H1 (cell line): ENCODE measurements around the gene CABLES2. TPM values are rescaled to one million over a fixed set of nuclear protein-coding genes. Genes with fewer than 3 reads are reported as not detected.
A peak's percentile ranks its signal among the peaks of the same experiment; 100 is the strongest.

Source experiments
- CTCF ChIA-PET: fragments of 300-600 bp; sonication (Branson Sonifier 250); formaldehyde crosslinking; loops from one replicate; lab custom pipeline; 2021; ENCODE audit not compliant: partially characterized antibody; lab: Charles Lee
- POLR2A ChIA-PET: fragments of 300-600 bp; sonication (Branson Sonifier 250); formaldehyde crosslinking; loops from one replicate; lab custom pipeline; 2021; ENCODE audit warnings: inconsistent platforms; ENCODE audit not compliant: partially characterized antibody; lab: Charles Lee
- DNase-seq, 2 experiments: peaks; one replicate each; pipeline versions ENCODE4 v3.0.0 to v3.0.0-alpha.2; 2010 to 2022; ENCODE audit warnings: low spot score in 2 of 2, low read depth in 1 of 2, mixed read lengths in 1 of 2
- FAIRE-seq: peaks from 2 replicates; lab custom pipeline; 2011; peaks lifted over from hg19 to GRCh38; lab: Jason Lieb, UNC
- H2AFZ ChIP-seq: 2 replicates; pipeline ENCODE4 v1.8.1; 2012; ENCODE audit warnings: low read length, inconsistent platforms
- H2AK5ac ChIP-seq: 2 replicates; pipeline ENCODE4 v1.6.1; 2013; ENCODE audit warnings: low read depth, low read length
- H2BK120ac ChIP-seq: replicated peaks from 2 replicates; pipeline ENCODE3; 2013; ENCODE audit warnings: low read depth, low read length, inconsistent platforms
- H2BK12ac ChIP-seq: 2 replicates; pipeline ENCODE4 v1.6.1; 2013; ENCODE audit warnings: low read depth, low read length
- H2BK15ac ChIP-seq: 2 replicates; pipeline ENCODE4 v1.6.1; 2013; ENCODE audit warnings: low read length
- H2BK20ac ChIP-seq: 2 replicates; pipeline ENCODE4 v1.6.1; 2013; ENCODE audit warnings: low read length
- H2BK5ac ChIP-seq: 2 replicates; pipeline ENCODE4 v1.6.1; 2013; ENCODE audit warnings: low read depth, low read length
- H3K14ac ChIP-seq: 2 replicates; pipeline ENCODE4 v1.6.1; 2013; ENCODE audit warnings: inconsistent platforms; ENCODE audit not compliant: insufficient read length
- H3K18ac ChIP-seq: 2 replicates; pipeline ENCODE4 v1.6.1; 2013; ENCODE audit warnings: low read length; ENCODE audit errors: extremely low read depth
- H3K23ac ChIP-seq: 2 replicates; pipeline ENCODE4 v1.6.1; 2013; ENCODE audit warnings: inconsistent platforms; ENCODE audit not compliant: insufficient read length
- H3K23me2 ChIP-seq: 2 replicates; pipeline ENCODE4 v1.6.1; 2013; ENCODE audit warnings: low read depth, low read length
- H3K27ac ChIP-seq: 2 replicates; pipeline ENCODE4 v1.6.1; 2011; ENCODE audit warnings: low read depth, low read length, inconsistent platforms
- H3K27me3 ChIP-seq, 4 experiments: replicated peaks in 1 of 4; 1 replicate in 1 of 4; 2 replicates in 3 of 4; pipeline versions ENCODE4 v1.6.1 to v1.8.1; 2011 to 2013; ENCODE audit warnings: low read length in 3 of 4, mild to moderate bottlenecking in 3 of 4, inconsistent platforms in 2 of 4, mixed read lengths in 2 of 4, moderate library complexity in 1 of 4; ENCODE audit not compliant: control insufficient read depth in 3 of 4, insufficient read depth in 3 of 4; ENCODE audit errors: extremely low read depth in 1 of 4
- H3K36me3 ChIP-seq, 4 experiments: 2 replicates each; pipeline versions ENCODE4 v1.6.1 to v1.8.1; 2011 to 2013; ENCODE audit warnings: mild to moderate bottlenecking in 4 of 4, low read length in 3 of 4, moderate library complexity in 2 of 4, control low read depth in 1 of 4, inconsistent platforms in 1 of 4; ENCODE audit not compliant: insufficient read depth in 4 of 4, control insufficient read depth in 2 of 4
- H3K4ac ChIP-seq: replicated peaks from 2 replicates; pipeline ENCODE3; 2013; ENCODE audit warnings: low read length, low read depth, mixed read lengths, inconsistent platforms; ENCODE audit not compliant: insufficient read length
- H3K4me1 ChIP-seq, 4 experiments: replicated peaks in 1 of 4; 1 replicate in 1 of 4; 2 replicates in 3 of 4; pipeline versions ENCODE4 v1.6.1 to v1.8.1; 2011 to 2013; ENCODE audit warnings: low read length in 3 of 4, inconsistent platforms in 2 of 4, mixed read lengths in 1 of 4; ENCODE audit not compliant: insufficient read depth in 4 of 4, control insufficient read depth in 3 of 4
- H3K4me2 ChIP-seq, 2 experiments: 2 replicates each; pipeline versions ENCODE4 v1.6.1 to v1.8.1; 2011 to 2013; ENCODE audit warnings: low read depth in 2 of 2, low read length in 2 of 2, control low read depth in 1 of 2, inconsistent platforms in 1 of 2, mild to moderate bottlenecking in 1 of 2; ENCODE audit not compliant: insufficient read depth in 1 of 2
- H3K4me3 ChIP-seq, 4 experiments: fragments of 200-600, 300-600 bp in 1 of 4; sonication (generic), shearing (Covaris generic), sonication (Bioruptor Twin) in 1 of 4; 2 replicates each; pipeline versions ENCODE4 v1.5.1 to v1.8.1; 2011 to 2016; ENCODE audit warnings: low read length in 4 of 4, low read depth in 3 of 4, control low read depth in 2 of 4, inconsistent platforms in 2 of 4, mild to moderate bottlenecking in 2 of 4, mixed read lengths in 1 of 4, moderate library complexity in 1 of 4; ENCODE audit not compliant: insufficient read depth in 2 of 4; ENCODE audit errors: extremely low read depth in 1 of 4
- H3K56ac ChIP-seq: replicated peaks from 2 replicates; pipeline ENCODE3; 2013; ENCODE audit warnings: low read depth, mild to moderate bottlenecking, mixed read lengths, low read length, inconsistent platforms; ENCODE audit not compliant: insufficient read length
- H3K79me1 ChIP-seq: 2 replicates; pipeline ENCODE4 v1.6.1; 2013; ENCODE audit warnings: low read depth, low read length, control low read depth
- H3K79me2 ChIP-seq, 2 experiments: 2 replicates each; pipeline versions ENCODE4 v1.6.1 to v1.8.1; 2012 to 2013; ENCODE audit warnings: low read length in 2 of 2, mild to moderate bottlenecking in 2 of 2, inconsistent platforms in 1 of 2; ENCODE audit not compliant: insufficient read depth in 2 of 2, control insufficient read depth in 1 of 2
- H3K9ac ChIP-seq, 4 experiments: replicated peaks in 1 of 4; 1 replicate in 1 of 4; 2 replicates in 3 of 4; pipeline versions ENCODE4 v1.6.1 to v1.8.1; 2011 to 2013; ENCODE audit warnings: low read depth in 3 of 4, low read length in 3 of 4, control low read depth in 2 of 4, mild to moderate bottlenecking in 2 of 4, moderate library complexity in 2 of 4, inconsistent platforms in 1 of 4; ENCODE audit errors: extremely low read depth in 1 of 4
- H3K9me3 ChIP-seq, 2 experiments: 2 replicates each; pipeline versions ENCODE4 v1.6.1 to v1.8.1; 2012 to 2013; ENCODE audit warnings: mild to moderate bottlenecking in 2 of 2, moderate library complexity in 2 of 2, control low read depth in 1 of 2, inconsistent platforms in 1 of 2, low read depth in 1 of 2, low read length in 1 of 2, mixed read lengths in 1 of 2; ENCODE audit not compliant: insufficient read depth in 2 of 2
- H4K20me1 ChIP-seq, 2 experiments: replicated peaks in 1 of 2; 2 replicates each; pipeline versions ENCODE3 to v1.8.1; 2011 to 2013; ENCODE audit warnings: inconsistent platforms in 2 of 2, low read length in 2 of 2, mild to moderate bottlenecking in 1 of 2; ENCODE audit not compliant: insufficient read depth in 2 of 2, control insufficient read depth in 1 of 2
- H4K5ac ChIP-seq: 2 replicates; pipeline ENCODE4 v1.6.1; 2013; ENCODE audit warnings: low read length, low read depth, mixed read lengths, inconsistent platforms; ENCODE audit not compliant: insufficient read length
- H4K8ac ChIP-seq: 2 replicates; pipeline ENCODE4 v1.8.0; 2013; ENCODE audit warnings: mild to moderate bottlenecking, moderate library complexity, low read length, inconsistent platforms; ENCODE audit not compliant: insufficient read depth; ENCODE audit errors: extremely low read depth
- H4K91ac ChIP-seq: replicated peaks from 2 replicates; pipeline ENCODE3; 2013; ENCODE audit warnings: low read length, mixed read lengths, inconsistent platforms; ENCODE audit not compliant: insufficient read length
- CHD2 ChIP-seq: IDR thresholded peaks from 2 replicates; pipeline ENCODE4 v1.6.1; 2012; ENCODE audit warnings: low read length, improper control_type of control experiment
- whole genome bisulfite sequencing, 2 experiments: shearing (Covaris generic) in 1 of 2; methylation state at CpG; one replicate each; pipeline versions ENCODE4 v1.1.6 to v1.1.7; 2013 to 2015; ENCODE audit warnings: low lambda C conversion rate in 2 of 2, mixed read lengths in 2 of 2, inconsistent platforms in 1 of 2, low coverage in 1 of 2, missing lambda C conversion rate in 1 of 2; ENCODE audit not compliant: insufficient replicate concordance in 2 of 2, insufficient coverage in 1 of 2, insufficient read length in 1 of 2; ENCODE audit errors: extremely low coverage in 1 of 2, missing lambda C conversion rate in 1 of 2; 5-methylcytosine and 5-hydroxymethylcytosine counted together
- polyA plus RNA-seq, 7 experiments: library from polyadenylated mRNA; depleted of rRNA in 3 of 7; stranded (reverse) in 5 of 7; unstranded in 2 of 7; fragments of >200 nt in 5 of 7; fragments of 200-250 nt in 2 of 7; gene quantifications; 1 replicate in 5 of 7; 2 replicates in 1 of 7; 4 replicates in 1 of 7; pipeline versions ENCODE4 v1.2.1 to v1.2.3, GENCODE V29; 2011 to 2013; ENCODE audit warnings: missing spikeins in 2 of 7, mixed read lengths in 2 of 7
- total RNA-seq: library from RNA; stranded (reverse); fragmentation: NEBNext Ultra II Directional; extraction: Animal tissue kit (Norgen Biotek cat#: 25700); gene quantifications from 2 replicates; pipeline ENCODE4 v1.2.1, GENCODE V29; 2021
- TF ChIP-seq, protein P1 (sequence below), 3 experiments: IDR thresholded peaks; 1 replicate in 2 of 3; 2 replicates in 1 of 3; pipeline versions ENCODE4 v1.5.1 to v1.6.1; 2011; ENCODE audit warnings: low read length in 3 of 3, mild to moderate bottlenecking in 3 of 3, inconsistent platforms in 2 of 3, low read depth in 1 of 3, moderate library complexity in 1 of 3; ENCODE audit not compliant: insufficient read depth in 1 of 3; ENCODE audit errors: control extremely low read depth in 1 of 3

CABLES2 gene
- total and polyA plus RNA-seq, 2 of the 8 experiments (the other 6 are each of a cell fraction or from before 2014, with no cell fraction given): 8.0 to 8.8 TPM

DNA sequence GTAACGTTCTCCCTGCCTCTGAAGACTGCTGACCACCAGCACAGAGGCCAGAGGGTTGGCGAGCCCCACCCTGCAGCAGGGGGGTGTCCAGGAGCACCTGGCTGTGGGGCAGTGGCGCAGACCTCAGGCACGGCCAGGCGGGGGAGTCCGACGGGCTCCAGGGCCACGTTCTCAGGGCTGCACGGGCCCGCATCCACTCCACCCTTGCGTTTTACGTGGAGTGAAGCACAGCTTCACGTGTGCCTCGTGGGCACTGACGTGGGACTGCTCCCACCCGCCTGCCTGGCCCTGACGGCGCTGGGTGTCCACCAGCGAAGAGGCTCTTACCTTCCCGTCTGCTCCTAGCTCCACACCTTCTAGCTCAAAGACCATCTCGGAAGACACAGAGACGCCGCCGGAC, 13.3 kb downstream of the CABLES2 start:
- H3K9ac ChIP-seq: no peak overlapping the region
- no peak overlapping the region for H3K18ac ChIP-seq
- TF ChIP-seq CHD2: no peak
- TF ChIP-seq, protein P1, sequence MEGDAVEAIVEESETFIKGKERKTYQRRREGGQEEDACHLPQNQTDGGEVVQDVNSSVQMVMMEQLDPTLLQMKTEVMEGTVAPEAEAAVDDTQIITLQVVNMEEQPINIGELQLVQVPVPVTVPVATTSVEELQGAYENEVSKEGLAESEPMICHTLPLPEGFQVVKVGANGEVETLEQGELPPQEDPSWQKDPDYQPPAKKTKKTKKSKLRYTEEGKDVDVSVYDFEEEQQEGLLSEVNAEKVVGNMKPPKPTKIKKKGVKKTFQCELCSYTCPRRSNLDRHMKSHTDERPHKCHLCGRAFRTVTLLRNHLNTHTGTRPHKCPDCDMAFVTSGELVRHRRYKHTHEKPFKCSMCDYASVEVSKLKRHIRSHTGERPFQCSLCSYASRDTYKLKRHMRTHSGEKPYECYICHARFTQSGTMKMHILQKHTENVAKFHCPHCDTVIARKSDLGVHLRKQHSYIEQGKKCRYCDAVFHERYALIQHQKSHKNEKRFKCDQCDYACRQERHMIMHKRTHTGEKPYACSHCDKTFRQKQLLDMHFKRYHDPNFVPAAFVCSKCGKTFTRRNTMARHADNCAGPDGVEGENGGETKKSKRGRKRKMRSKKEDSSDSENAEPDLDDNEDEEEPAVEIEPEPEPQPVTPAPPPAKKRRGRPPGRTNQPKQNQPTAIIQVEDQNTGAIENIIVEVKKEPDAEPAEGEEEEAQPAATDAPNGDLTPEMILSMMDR (IDR thresholded peaks at IDR 0.05; ENCODE audit: control extremely low read depth in 1 of 3, insufficient read depth in 1 of 3, low read depth in 1 of 3, low read length in 3 of 3): peak in 1 of 3 experiments; percentile 0; a peak in 1 of 4 replicates
- no peaks in the 10 kb centered on the region for H3K4me1 ChIP-seq
- no peak overlapping the region for H4K91ac ChIP-seq
- CTCF ChIA-PET: interaction anchor here (0.7 to 9.6 kb wide), 10 partner anchors 9 to 92 kb away, joined by 3 to 103 read pairs (median 3); partner anchors contain the start of genes ADRM1, CABLES2 and LAMA5
- H3K9me3 ChIP-seq: peaks cover 0 to 2% of the 10 kb centered on the region in 2 experiments; a peak in 1 of 4 replicates
- peaks cover 3 to 8% of the 10 kb centered on the region in 2 experiments for H4K20me1 ChIP-seq
- DNase-seq (no peak), FAIRE-seq (no peak)
- H4K8ac ChIP-seq: no peak overlapping the region
- no peak overlapping the region; the same call in 1 of the 2 replicates for H2BK5ac ChIP-seq
- H3K4me2 ChIP-seq: no peak overlapping the region
- H3K79me2 ChIP-seq: peaks cover 0 to 1% of the 10 kb centered on the region in 2 experiments; a peak in 1 of 4 replicates
- POLR2A ChIA-PET: interaction anchor here (1.1 to 8.7 kb wide), 9 partner anchors 8 to 65 kb away, joined by 3 to 105 read pairs (median 5); partner anchors contain the start of gene LAMA5
- H3K56ac ChIP-seq: no peak overlapping the region
- no peak overlapping the region for H3K23ac ChIP-seq
- H3K79me1 ChIP-seq: peaks cover 3% of the 10 kb centered on the region
- H3K36me3 ChIP-seq: peaks cover 8 to 12% (median 10%) of the 10 kb centered on the region in 4 experiments
- H3K4ac ChIP-seq: no peak overlapping the region
- no peak overlapping the region for H2BK20ac ChIP-seq
- WGBS, 2 experiments: 91% methylated on average over 19 of the region's 24 CpGs; no CpG with 5 or more reads in 1 of the 2 experiments
- H2BK15ac ChIP-seq: no peak overlapping the region
- H2BK12ac ChIP-seq: no peak overlapping the region
- peaks cover 6% of the 10 kb centered on the region; the same call in 1 of the 2 replicates for H3K23me2 ChIP-seq
- no peak overlapping the region for H2BK120ac ChIP-seq
- no peak overlapping the region for H3K14ac ChIP-seq
- no peak overlapping the region for H3K4me3 ChIP-seq
- H2AFZ ChIP-seq: no peak overlapping the region
- no peak overlapping the region for H3K27ac ChIP-seq
- H2AK5ac ChIP-seq: no peak overlapping the region
- H3K27me3 ChIP-seq: no peaks in the 10 kb centered on the region
- H4K5ac ChIP-seq: no peak overlapping the region
